GM11168 (cell line): ENCODE results near the gene CYSRT1.
"Not testable (repeated sequence)": the region's sequence is repeated elsewhere in the genome, so short reads cannot be mapped to it uniquely, and the experiment has no call there.

ENCODE experiments used
- in situ Hi-C: fragments of 300-500 bp; cut with MboI; formaldehyde crosslinking; loops from one replicate; pipeline ENCODE4 v1.12.0; 2022; ENCODE audit warnings: low sequenced_read_pairs; ENCODE audit not compliant: unreplicated experiment

Gene CYSRT1

DNA sequence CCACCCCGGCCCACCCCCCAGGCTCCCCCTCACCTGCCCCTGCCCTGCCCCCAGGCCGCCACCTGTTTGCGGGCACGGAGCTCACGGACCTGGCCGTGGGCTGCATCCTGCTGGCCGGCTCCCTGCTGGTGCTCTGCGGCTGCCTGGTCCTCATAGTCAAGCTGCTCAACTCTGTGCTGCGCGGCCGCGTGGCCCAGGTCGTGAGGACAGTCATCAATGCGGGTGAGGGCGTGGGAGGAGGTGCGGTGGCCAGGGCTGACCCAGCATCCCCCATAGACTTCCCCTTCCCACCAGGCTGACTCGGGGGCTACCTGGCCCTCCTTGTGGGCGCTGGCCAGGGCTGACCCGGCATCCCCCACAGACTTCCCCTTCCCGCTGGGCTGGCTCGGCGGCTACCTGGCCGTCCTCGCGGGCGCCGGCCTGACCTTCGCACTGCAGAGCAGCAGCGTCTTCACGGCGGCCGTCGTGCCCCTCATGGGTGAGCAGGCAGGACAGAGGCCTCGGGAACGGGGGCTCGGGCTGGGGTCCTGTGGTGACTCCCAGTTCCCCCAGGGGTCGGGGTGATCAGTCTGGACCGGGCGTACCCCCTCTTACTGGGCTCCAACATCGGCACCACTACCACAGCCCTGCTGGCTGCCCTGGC lies 9.2 kb downstream of the CYSRT1 start:
- in situ Hi-C loops: loop anchor here (5.0 kb wide), 1 partner anchor 112 kb away; no protein-coding TSS in a partner anchor

DNA sequence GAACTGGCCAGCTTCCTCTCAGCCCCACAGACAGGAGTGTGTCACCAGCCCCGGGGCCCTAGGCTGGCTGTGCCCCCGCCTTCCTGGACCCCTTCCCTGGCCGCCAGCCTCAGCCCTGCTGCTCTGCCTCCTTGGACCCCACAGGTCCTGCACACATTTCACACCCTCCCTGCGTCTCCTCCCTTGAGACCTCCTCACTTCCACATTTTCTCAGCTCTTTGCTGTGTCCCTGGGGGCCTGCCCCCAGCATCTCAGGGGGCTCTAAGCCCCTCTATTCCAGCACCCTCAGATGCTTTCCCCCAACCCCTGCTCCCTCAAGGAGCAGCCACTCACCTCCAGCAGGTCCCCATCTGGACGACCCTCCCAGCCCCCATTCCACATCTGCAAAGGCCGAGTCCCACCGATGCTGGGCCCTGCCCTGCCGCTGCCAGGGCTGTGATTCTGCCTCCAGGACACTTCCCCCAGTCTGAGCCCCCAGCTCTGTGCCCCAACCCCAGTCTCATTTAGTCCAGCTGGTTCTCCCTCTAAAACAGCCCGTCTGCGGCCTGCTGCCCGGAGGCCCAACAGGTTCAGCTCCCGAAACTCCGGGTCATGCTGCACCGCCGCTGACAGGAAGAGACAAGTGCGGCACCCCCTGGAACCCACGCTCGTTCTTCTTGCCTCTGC lies 9.9 kb downstream of the CYSRT1 start:
- in situ Hi-C loops: loop anchor here (5.0 kb wide), 1 partner anchor 113 kb away; no protein-coding TSS in a partner anchor

DNA sequence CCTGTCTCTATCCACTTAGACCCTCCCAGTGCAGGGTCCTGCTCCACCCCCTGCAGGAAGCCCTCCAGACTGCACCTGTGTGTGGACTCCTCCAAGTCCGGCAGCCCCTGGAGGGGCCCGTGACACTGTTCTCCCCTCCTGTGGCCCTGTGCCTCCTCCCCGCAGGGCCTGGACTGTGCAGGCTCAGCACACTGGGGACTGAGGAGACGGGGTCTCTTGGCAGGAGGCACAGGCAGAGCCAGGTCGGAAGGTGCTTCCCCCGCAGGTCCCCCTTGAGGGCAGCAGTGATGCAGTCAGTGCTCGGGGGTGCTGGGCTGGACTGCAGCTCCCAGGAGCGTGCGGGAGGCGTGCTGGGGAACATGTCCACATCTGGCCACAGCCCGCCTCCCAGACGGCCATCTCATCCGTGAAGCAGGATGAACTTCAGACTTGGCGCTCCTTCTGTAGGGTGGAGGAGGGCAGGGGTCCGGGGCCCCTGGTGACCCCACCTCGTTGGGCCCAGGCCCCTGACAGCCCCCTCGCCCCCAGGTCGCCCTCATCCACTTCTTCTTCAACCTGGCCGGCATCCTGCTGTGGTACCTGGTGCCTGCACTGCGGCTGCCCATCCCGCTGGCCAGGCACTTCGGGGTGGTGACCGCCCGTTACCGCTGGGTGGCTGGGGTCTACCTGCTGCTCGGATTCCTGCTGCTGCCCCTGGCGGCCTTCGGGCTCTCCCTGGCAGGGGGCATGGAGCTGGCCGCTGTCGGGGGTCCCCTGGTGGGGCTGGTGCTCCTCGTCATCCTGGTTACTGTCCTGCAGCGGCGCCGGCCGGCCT lies 10.7 kb downstream of the CYSRT1 start:
- in situ Hi-C loops: no loop called here

DNA sequence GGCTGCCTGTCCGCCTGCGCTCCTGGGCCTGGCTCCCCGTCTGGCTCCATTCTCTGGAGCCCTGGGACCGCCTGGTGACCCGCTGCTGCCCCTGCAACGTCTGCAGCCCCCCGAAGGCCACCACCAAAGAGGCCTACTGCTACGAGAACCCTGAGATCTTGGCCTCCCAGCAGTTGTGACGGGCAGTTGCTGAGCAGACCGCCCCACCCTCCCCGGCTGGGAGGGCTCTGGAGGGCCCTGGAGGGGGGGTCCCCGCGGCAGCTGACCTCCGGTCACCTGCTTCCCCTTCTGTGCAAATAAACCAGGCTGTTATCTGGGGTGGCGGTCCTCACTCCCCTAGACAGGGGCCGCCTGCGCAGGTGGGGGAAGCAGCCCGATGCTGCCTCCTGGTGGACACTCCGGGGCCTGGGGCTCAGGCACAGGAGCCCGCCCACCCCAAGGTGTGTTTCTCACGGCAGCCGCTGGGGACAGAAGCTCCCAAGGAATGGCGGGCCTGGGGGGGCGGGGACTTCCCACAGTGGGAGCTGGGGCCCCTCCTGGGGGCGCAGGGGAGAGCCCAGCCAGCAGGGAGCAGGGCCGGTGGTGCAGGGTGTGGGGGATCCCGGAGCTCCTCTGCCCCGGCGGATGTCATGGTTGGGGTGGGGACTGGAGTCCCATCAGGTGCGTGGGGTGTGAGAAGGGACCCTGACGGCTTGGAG lies 11.4 kb downstream of the CYSRT1 start:
- in situ Hi-C loops: no loop called here

GRCh38 chr9:137236936-137237421 lies 12.0 kb downstream of the CYSRT1 start:
- in situ Hi-C loops: no loop called here

- in situ Hi-C loops: no loop called here
Observed at GRCh38 chr9:137237759-137238726, 13.1 kb downstream of the CYSRT1 start.

- in situ Hi-C loops: not testable (repeated sequence)
Observed at GRCh38 chr9:137239541-137240200, 14.7 kb downstream of the CYSRT1 start.

DNA sequence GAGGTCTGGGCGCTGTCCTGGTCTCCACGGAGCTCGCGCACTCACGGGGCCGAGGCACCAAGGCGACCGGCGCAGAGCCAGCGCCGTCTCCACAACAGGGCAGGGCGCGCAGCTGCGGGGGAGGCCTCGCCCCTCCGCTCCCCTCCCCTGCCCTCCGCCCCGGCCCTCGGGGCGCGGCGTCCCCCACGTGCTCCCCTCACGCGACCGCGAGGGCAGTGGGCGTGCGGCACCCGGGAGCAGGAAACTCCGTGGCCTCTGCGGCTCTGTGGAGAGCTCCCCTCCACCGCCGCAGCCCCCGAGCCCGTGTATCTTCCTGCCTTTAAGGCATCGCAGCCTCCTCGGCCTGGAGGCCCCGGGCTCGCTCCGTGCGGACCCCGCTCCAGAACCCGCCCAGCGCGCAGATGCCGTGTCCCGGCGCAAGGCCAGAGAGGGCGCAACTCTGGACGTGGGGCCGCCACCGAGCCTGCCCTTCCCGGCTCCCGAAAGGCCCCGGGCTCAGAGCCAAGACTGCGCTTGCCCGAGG lies 15.4 kb downstream of the CYSRT1 start:
- in situ Hi-C loops: no loop called here

GRCh38 chr9:137240841-137241489 lies 16.0 kb downstream of the CYSRT1 start, which contains the start of gene TUBB4B:
TSS of gene TUBB4B (plus strand) at chr9:137241287. CDS start at chr9:137241361, 74 bp downstream.
- in situ Hi-C loops: no loop called here

DNA sequence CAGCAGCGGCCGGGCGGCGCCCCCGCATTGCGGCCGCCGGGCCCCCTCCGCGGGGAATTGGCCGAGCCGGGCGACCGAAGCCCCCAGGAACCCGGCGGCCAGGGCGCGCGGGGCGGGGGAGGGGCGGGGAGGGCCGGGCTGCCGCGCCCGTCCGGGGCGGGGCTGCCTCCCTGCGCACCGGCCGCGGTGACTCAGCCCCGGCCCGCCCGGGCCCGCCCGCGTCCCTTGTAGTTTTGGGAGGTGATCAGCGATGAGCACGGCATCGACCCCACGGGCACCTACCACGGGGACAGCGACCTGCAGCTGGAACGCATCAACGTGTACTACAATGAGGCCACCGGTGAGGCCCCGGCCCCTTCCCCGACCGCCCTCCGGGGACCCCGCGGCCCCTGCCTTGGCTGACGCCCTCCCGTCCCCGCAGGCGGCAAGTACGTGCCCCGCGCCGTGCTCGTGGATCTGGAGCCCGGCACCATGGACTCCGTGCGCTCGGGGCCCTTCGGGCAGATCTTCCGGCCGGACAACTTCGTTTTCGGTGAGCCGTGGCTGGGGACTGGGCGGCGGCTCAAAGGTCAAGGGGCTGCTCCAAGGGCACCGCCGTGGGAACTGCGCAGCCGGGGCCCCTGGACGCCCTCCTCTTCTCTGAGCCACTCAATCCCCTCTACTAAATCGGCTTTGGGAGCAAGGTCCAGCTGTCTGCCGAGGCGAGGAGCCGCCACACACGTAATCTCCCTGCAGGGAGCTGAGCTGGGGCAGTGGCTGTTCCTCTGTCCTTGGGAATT lies 16.7 kb downstream of the CYSRT1 start:
- in situ Hi-C loops: no loop called here

DNA sequence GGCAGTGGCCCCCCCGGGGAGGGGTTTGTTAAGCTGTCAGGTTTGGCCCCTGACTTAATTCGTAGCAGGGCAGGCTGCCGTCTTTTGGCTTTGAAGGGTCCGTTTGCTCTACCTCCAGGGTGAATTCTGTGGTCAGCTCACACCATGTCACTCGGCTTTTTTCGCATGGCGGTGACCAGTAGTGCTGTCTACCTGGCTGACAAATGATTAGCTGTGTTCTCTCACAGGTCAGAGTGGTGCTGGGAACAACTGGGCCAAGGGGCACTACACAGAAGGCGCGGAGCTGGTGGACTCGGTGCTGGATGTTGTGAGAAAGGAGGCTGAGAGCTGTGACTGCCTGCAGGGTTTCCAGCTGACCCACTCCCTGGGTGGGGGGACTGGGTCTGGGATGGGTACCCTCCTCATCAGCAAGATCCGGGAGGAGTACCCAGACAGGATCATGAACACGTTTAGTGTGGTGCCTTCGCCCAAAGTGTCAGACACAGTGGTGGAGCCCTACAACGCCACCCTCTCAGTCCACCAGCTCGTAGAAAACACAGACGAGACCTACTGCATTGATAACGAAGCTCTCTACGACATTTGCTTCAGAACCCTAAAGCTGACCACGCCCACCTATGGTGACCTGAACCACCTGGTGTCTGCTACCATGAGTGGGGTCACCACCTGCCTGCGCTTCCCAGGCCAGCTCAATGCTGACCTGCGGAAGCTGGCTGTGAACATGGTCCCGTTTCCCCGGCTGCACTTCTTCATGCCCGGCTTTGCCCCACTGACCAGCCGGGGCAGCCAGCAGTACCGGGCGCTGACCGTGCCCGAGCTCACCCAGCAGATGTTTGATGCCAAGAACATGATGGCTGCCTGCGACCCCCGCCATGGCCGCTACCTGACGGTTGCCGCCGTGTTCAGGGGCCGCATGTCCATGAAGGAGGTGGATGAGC lies 17.6 kb downstream of the CYSRT1 start:
- in situ Hi-C loops: no loop called here

- in situ Hi-C loops: not testable (repeated sequence)
Observed at GRCh38 chr9:137243266-137243625, 18.3 kb downstream of the CYSRT1 start.

DNA sequence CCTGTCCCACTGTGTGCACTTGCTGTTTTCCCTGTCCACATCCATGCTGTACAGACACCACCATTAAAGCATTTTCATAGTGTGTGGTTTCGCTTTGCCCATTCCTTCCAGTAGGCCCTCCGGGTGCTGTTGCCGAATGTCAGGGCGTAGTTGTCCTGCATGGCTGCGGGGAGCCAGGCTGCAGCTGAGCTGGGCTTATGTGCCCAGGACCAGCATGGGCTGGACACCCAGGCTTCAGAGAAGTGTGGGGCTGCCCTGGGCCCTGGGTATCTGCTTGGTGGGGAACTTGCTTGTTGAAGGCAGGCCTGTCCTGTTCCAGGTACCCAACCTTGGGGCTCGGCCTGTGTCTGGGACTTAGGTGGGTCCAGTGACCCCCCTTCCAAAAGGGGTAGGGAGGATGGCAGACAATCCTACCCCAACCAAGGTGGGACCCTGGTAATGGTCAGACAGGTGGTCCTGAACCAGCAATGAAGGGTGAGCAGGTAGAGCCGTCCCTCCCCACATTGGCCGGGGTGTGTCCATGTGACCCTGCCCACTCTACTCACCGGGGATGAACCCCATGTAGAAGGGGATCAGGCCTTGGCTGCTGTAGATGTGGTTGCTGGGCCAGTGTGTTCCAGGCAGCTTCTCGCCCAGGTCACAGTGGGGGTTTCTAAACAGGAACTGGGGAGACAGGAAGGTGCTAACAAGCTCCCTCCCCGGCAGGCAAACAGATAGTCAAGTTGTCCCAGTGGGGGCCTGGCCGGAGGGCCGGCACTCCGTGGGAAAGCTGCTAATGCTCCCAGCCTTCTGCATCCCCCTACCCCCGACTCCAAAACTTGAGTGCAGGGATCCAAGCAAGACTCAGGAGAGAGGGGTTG lies 18.9 kb downstream of the CYSRT1 start:
- in situ Hi-C loops: no loop called here

GRCh38 chr9:137244486-137245449 lies 19.8 kb downstream of the CYSRT1 start:
- in situ Hi-C loops: no loop called here
